HepG2 (cell line): Measurements from ENCODE around the gene ASIC2. TPM values are rescaled to one million over a fixed set of nuclear protein-coding genes. Genes with fewer than 3 reads are reported as not detected.

Experiments
- ATAC-seq: fragments of 200-7000 bp; cut with Tn5 transposase; 3 replicates; pipeline ENCODE4 v1.9.1; 2020; ENCODE audit warnings: mild to moderate bottlenecking, moderate library complexity
- BruUV-seq: library from RNA; stranded (reverse); fragments of 400-500 nt; replicated peaks from 2 replicates; lab custom pipeline; 2021; lab: Mats Ljungman, UMichigan
- CTCF ChIA-PET: fragments of 300-600 bp; formaldehyde crosslinking; extraction: SDS; loops from one replicate; lab custom pipeline; 2021; ENCODE audit warnings: low total read pairs, inconsistent platforms, low intra/inter-chr PET ratio; lab: Yijun Ruan, JAX
- POLR2A ChIA-PET: fragments of 350-600 bp; sonication (Branson Sonifier 250); formaldehyde crosslinking; loops from one replicate; lab custom pipeline; 2020; ENCODE audit warnings: antibody characterized with exemption, inconsistent platforms; lab: Yijun Ruan, JAX
- DNase-seq: peaks from one replicate; pipeline ENCODE4 v3.0.0-alpha.2; 2015; ENCODE audit warnings: low spot score
- FAIRE-seq: peaks from 3 replicates; lab custom pipeline; 2011; peaks lifted over from hg19 to GRCh38; lab: Jason Lieb, UNC
- H2AFZ ChIP-seq: one replicate; pipeline ENCODE4 v1.6.1; 2011; ENCODE audit warnings: low read length, inconsistent platforms
- H3K27ac ChIP-seq: fragments of 300-600 bp; 3 replicates; pipeline ENCODE4 v1.8.0; 2011; ENCODE audit warnings: mixed run types, mild to moderate bottlenecking, mixed read lengths, low read length, inconsistent platforms; ENCODE audit not compliant: insufficient read depth; ENCODE audit errors: extremely low read length
- H3K27me3 ChIP-seq, 2 experiments: fragments of 200-600 bp in 1 of 2; 2 replicates in 1 of 2; 3 replicates in 1 of 2; pipeline versions ENCODE4 v1.6.0 to v1.8.0; 2011; ENCODE audit warnings: low read length in 2 of 2, mild to moderate bottlenecking in 2 of 2, moderate library complexity in 2 of 2, inconsistent platforms in 1 of 2; ENCODE audit not compliant: insufficient read depth in 2 of 2, control insufficient read depth in 1 of 2
- H3K36me3 ChIP-seq, 2 experiments: fragments of 200-600 bp in 1 of 2; replicated peaks in 1 of 2; 2 replicates in 1 of 2; 3 replicates in 1 of 2; pipeline versions ENCODE4 v1.5.1 to v1.8.0; 2011; ENCODE audit warnings: low read length in 2 of 2, inconsistent platforms in 1 of 2; ENCODE audit not compliant: insufficient read depth in 2 of 2, control insufficient read depth in 1 of 2
- H3K4me1 ChIP-seq: 2 replicates; pipeline ENCODE4 v1.5.1; 2012; ENCODE audit warnings: low read length, inconsistent platforms; ENCODE audit not compliant: insufficient read depth
- H3K4me2 ChIP-seq: 2 replicates; pipeline ENCODE4 v1.6.0; 2011; ENCODE audit warnings: low read depth, low read length, inconsistent platforms
- H3K4me3 ChIP-seq, 3 experiments: fragments of 200-600 bp in 1 of 3; sonication (generic), shearing (Covaris generic) in 1 of 3; replicated peaks in 1 of 3; 2 replicates each; pipeline ENCODE4 v1.5.1; 2011 to 2016; ENCODE audit warnings: low read length in 3 of 3, inconsistent platforms in 2 of 3, low read depth in 2 of 3, mild to moderate bottlenecking in 2 of 3, control low read depth in 1 of 3, mixed read lengths in 1 of 3; ENCODE audit not compliant: insufficient read depth in 1 of 3
- H3K79me2 ChIP-seq: one replicate; pipeline ENCODE4 v1.6.1; 2011; ENCODE audit warnings: low read length, inconsistent platforms; ENCODE audit not compliant: insufficient read depth
- H3K9ac ChIP-seq: 2 replicates; pipeline ENCODE4 v1.6.0; 2011; ENCODE audit warnings: mild to moderate bottlenecking, low read depth, low read length, inconsistent platforms; ENCODE audit not compliant: insufficient read depth
- H3K9me3 ChIP-seq: 2 replicates; pipeline ENCODE4 v1.5.1; 2012; ENCODE audit warnings: mild to moderate bottlenecking, low read length
- H4K20me1 ChIP-seq: 2 replicates; pipeline ENCODE4 v1.6.0; 2011; ENCODE audit warnings: inconsistent platforms, mild to moderate bottlenecking, low read length, moderate library complexity; ENCODE audit not compliant: insufficient read depth
- GPN1 ChIP-seq: sonication (generic); formaldehyde crosslinking; IDR thresholded peaks from 2 replicates; pipeline ENCODE4 v1.5.1; 2020; ENCODE audit warnings: missing genetic modification reagents, borderline replicate concordance
- RBM39 ChIP-seq: fragments of 200-400 bp; formaldehyde crosslinking; IDR thresholded peaks from one replicate; pipeline ENCODE4 v1.6.1; 2018; ENCODE audit warnings: antibody characterized with exemption, mild to moderate bottlenecking, low read depth, low read length; ENCODE audit not compliant: poor library complexity, severe bottlenecking
- SAP130 ChIP-seq: IDR thresholded peaks from 2 replicates; pipeline ENCODE4 v1.6.1; 2016; ENCODE audit warnings: low read depth
- YEATS4 ChIP-seq: sonication (generic); formaldehyde crosslinking; IDR thresholded peaks from 2 replicates; pipeline ENCODE4 v1.4.0; 2020; ENCODE audit warnings: missing genetic modification reagents, borderline replicate concordance
- ZNF24 ChIP-seq: fragments of 450-650 bp; IDR thresholded peaks from 2 replicates; pipeline ENCODE4 v1.6.1; 2017; ENCODE audit warnings: antibody characterized with exemption, mild to moderate bottlenecking
- ZNF263 ChIP-seq: sonication (generic); formaldehyde crosslinking; IDR thresholded peaks from 2 replicates; pipeline ENCODE4 v1.4.0; 2020; ENCODE audit warnings: missing genetic modification reagents
- ZNF354B ChIP-seq: sonication (generic); formaldehyde crosslinking; IDR thresholded peaks from 2 replicates; pipeline ENCODE4 v1.8.0; 2022; ENCODE audit warnings: mild to moderate bottlenecking, missing genetic modification reagents
- ZNF430 ChIP-seq: sonication (generic); formaldehyde crosslinking; IDR thresholded peaks from 2 replicates; pipeline ENCODE4 v1.9.0; 2021; ENCODE audit warnings: mild to moderate bottlenecking, missing genetic modification reagents
- ZNF766 ChIP-seq: sonication (generic); formaldehyde crosslinking; IDR thresholded peaks from 2 replicates; pipeline ENCODE4 v1.5.0; 2020; ENCODE audit warnings: missing genetic modification reagents, borderline replicate concordance
- WGBS: methylation state at CpG from one replicate; pipeline ENCODE4 v1.1.6; 2017; ENCODE audit warnings: low lambda C conversion rate; 5-methylcytosine and 5-hydroxymethylcytosine counted together
- in situ Hi-C: cut with HindIII; loops from 2 replicates; pipeline ENCODE4 v1.10.0; 2017; ENCODE audit warnings: low pct_unique_long_range_greater_than_20kb; ENCODE audit not compliant: extremely low pct_ligation_motif_present
- intact Hi-C: fragments of 100-400 bp; cut with micrococcal nuclease; formaldehyde crosslinking; loops from one replicate; pipeline ENCODE4 v1.10.0; 2022; ENCODE audit not compliant: unreplicated experiment
- polyA plus RNA-seq, 8 experiments: library from polyadenylated mRNA; depleted of rRNA in 3 of 8; stranded (reverse) in 7 of 8; unstranded in 1 of 8; fragments of >200 nt; fragmentation: Illumina TruSeq in 4 of 8; extraction: Trizol in 4 of 8; gene quantifications; 2 replicates each; pipeline versions ENCODE4 v1.2.1 to v1.2.3, GENCODE V29; 2011 to 2016; ENCODE audit warnings: low read depth in 4 of 8, missing spikeins in 1 of 8, mixed read lengths in 1 of 8; ENCODE audit not compliant: insufficient read depth in 1 of 8
- total RNA-seq, 5 experiments: library from RNA; depleted of rRNA; stranded (reverse); fragments of >200 nt; fragmentation: Illumina TruSeq; extraction: Trizol; gene quantifications; 2 replicates each; pipeline ENCODE4 v1.2.3, GENCODE V29; 2016; ENCODE audit warnings: low read depth in 1 of 5
- TF ChIP-seq, protein P1 (sequence below): sonication (generic); formaldehyde crosslinking; IDR thresholded peaks from 2 replicates; pipeline ENCODE4 v1.4.0; 2020; ENCODE audit warnings: missing genetic modification reagents, low read depth, mild to moderate bottlenecking, borderline replicate concordance
- TF ChIP-seq, protein P2 (sequence below): sonication (generic); formaldehyde crosslinking; IDR thresholded peaks from 2 replicates; pipeline ENCODE4 v1.4.0; 2020; ENCODE audit warnings: missing genetic modification reagents, borderline replicate concordance
- TF ChIP-seq, protein P3 (sequence below): sonication (generic); formaldehyde crosslinking; IDR thresholded peaks from 2 replicates; pipeline ENCODE4 v1.9.0; 2021; ENCODE audit warnings: missing genetic modification reagents, mild to moderate bottlenecking, borderline replicate concordance

The ASIC2 gene
- total and polyA plus RNA-seq, 2 of the 13 experiments (the other 11 are each of a cell fraction or from before 2014, with no cell fraction given) = not detected

DNA sequence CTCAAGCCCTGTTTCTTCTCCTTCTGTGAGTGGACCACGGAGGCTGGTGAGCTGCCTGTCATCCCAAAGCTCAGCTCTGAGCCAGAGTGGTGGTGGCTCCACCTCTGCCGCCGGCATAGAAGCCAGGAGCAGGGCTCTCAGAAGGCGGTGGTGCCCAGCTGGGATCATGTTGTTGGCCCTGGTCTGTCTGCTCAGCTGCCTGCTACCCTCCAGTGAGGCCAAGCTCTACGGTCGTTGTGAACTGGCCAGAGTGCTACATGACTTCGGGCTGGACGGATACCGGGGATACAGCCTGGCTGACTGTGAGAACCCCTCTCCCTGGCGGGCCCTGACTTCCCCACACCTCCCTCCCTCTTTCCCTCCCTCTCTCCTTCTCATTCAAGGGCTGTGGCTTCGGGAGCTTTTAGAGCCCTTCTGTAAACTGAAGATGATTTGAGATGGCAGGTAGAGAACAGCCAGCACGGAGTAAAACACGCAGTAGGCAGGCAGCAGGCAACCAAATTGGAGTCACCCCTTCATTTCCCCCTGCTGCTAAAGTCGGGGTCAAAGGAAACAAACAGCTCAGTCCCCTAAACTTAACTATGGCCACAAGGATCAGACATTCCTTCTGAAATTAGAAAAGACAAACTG is 297.6 kb downstream of the ASIC2 start:
- no peaks in the 10 kb centered on the region for H3K9me3 ChIP-seq
- in situ Hi-C loops (loop anchor here (5.0 kb wide), 1 partner anchor 213 kb away; no protein-coding TSS in a partner anchor), intact Hi-C loops (no loop called here)
- BruUV-seq = no TSS peak
- no peak for FAIRE-seq
- H3K4me1 ChIP-seq = no peaks in the 10 kb centered on the region
- no peak overlapping the region for H3K27ac ChIP-seq
- DNase-seq = no peak
- no peaks in the 10 kb centered on the region for H4K20me1 ChIP-seq
- no peaks in the 10 kb centered on the region for H3K79me2 ChIP-seq
- H3K36me3 ChIP-seq = no peaks in the 10 kb centered on the region
- ChIA-PET CTCF (no interaction called here), POLR2A (no interaction called here)
- WGBS = 15% methylated on average over 14 of the region's 14 CpGs
- H3K9ac ChIP-seq = no peak overlapping the region
- TF ChIP-seq ZNF766 (no peak), SAP130 (CRISPR knock-in tag) (no peak), RBM39 (no peak)
- peaks cover 5 to 30% of the 10 kb centered on the region in 2 experiments; a peak in 3 of 5 replicates for H3K27me3 ChIP-seq
- no peak overlapping the region for H3K4me2 ChIP-seq
- no peak overlapping the region for H2AFZ ChIP-seq
- H3K4me3 ChIP-seq = no peak overlapping the region
- ATAC-seq = no peak

DNA sequence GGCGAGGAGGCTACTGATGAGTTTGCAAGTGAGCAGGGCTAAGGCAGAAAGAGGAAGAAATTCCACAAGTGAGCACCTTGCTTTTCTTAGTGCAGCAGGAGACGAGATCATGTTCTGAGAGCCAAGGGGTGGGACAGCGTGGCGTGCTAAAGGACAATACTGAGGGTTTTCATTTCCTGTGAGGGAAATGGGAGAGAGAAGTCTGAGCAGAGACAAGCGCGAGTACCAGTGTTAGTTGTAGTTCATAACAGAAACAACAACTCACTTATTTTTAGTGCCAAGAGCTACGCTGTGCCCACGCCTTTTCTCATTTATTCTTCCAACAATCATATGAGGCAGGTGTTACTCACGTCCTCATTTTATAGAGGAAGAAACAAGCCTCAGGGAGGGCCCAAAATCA is 299.1 kb downstream of the ASIC2 start:
- Histone ChIP-seq H3K36me3 (no peaks in the 10 kb centered on the region), H3K79me2 (no peaks in the 10 kb centered on the region), H4K20me1 (no peaks in the 10 kb centered on the region), H3K9me3 (peaks cover 3% of the 10 kb centered on the region; the same call in 1 of the 2 replicates), H3K27me3 (peaks cover 5 to 30% of the 10 kb centered on the region in 2 experiments; a peak in 3 of 5 replicates), H3K4me1 (no peaks in the 10 kb centered on the region), H3K4me2 (no peak overlapping the region), H3K4me3 (no peak overlapping the region), H2AFZ (no peak overlapping the region), H3K9ac (no peak overlapping the region), H3K27ac (no peak overlapping the region)
- FAIRE-seq = no peak
- ChIA-PET POLR2A (no interaction called here), CTCF (no interaction called here)
- no TSS peak for BruUV-seq
- no peak for ATAC-seq
- 31% methylated on average over 9 of the region's 9 CpGs for WGBS
- intact Hi-C loops = no loop called here
- in situ Hi-C loops = no loop called here
- no peak for DNase-seq
- no peak for TF ChIP-seq GPN1 (CRISPR knock-in tag)
- no peak for TF ChIP-seq YEATS4 (CRISPR knock-in tag)
- TF ChIP-seq, protein P1, sequence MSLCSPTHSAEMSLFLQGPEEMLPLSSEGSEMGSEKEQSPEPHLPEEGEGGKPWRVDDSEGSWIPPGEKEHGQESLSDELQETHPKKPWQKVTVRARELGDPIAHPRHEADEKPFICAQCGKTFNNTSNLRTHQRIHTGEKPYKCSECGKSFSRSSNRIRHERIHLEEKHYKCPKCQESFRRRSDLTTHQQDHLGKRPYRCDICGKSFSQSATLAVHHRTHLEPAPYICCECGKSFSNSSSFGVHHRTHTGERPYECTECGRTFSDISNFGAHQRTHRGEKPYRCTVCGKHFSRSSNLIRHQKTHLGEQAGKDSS (CRISPR knock-in tag) = no peak
- TF ChIP-seq ZNF354B = no peak
- TF ChIP-seq, protein P2, sequence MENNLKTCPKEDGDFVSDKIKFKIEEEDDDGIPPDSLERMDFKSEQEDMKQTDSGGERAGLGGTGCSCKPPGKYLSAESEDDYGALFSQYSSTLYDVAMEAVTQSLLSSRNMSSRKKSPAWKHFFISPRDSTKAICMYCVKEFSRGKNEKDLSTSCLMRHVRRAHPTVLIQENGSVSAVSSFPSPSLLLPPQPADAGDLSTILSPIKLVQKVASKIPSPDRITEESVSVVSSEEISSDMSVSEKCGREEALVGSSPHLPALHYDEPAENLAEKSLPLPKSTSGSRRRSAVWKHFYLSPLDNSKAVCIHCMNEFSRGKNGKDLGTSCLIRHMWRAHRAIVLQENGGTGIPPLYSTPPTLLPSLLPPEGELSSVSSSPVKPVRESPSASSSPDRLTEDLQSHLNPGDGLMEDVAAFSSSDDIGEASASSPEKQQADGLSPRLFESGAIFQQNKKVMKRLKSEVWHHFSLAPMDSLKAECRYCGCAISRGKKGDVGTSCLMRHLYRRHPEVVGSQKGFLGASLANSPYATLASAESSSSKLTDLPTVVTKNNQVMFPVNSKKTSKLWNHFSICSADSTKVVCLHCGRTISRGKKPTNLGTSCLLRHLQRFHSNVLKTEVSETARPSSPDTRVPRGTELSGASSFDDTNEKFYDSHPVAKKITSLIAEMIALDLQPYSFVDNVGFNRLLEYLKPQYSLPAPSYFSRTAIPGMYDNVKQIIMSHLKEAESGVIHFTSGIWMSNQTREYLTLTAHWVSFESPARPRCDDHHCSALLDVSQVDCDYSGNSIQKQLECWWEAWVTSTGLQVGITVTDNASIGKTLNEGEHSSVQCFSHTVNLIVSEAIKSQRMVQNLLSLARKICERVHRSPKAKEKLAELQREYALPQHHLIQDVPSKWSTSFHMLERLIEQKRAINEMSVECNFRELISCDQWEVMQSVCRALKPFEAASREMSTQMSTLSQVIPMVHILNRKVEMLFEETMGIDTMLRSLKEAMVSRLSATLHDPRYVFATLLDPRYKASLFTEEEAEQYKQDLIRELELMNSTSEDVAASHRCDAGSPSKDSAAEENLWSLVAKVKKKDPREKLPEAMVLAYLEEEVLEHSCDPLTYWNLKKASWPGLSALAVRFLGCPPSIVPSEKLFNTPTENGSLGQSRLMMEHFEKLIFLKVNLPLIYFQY (CRISPR knock-in tag) = no peak
- no peak for TF ChIP-seq ZNF430
- TF ChIP-seq ZNF24 = no peak
- TF ChIP-seq, protein P3, sequence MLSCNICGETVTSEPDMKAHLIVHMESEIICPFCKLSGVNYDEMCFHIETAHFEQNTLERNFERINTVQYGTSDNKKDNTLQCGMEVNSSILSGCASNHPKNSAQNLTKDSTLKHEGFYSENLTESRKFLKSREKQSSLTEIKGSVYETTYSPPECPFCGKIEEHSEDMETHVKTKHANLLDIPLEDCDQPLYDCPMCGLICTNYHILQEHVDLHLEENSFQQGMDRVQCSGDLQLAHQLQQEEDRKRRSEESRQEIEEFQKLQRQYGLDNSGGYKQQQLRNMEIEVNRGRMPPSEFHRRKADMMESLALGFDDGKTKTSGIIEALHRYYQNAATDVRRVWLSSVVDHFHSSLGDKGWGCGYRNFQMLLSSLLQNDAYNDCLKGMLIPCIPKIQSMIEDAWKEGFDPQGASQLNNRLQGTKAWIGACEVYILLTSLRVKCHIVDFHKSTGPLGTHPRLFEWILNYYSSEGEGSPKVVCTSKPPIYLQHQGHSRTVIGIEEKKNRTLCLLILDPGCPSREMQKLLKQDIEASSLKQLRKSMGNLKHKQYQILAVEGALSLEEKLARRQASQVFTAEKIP (CRISPR knock-in tag) = no peak
- no peak for TF ChIP-seq ZNF263 (CRISPR knock-in tag)
